CMK (cell line): Measurements from ENCODE around the gene NUMB.

Source experiments
- DNase-seq: peaks from one replicate; pipeline ENCODE4 v3.0.0-alpha.2; 2010; ENCODE audit warnings: low read depth

Gene NUMB

DNA sequence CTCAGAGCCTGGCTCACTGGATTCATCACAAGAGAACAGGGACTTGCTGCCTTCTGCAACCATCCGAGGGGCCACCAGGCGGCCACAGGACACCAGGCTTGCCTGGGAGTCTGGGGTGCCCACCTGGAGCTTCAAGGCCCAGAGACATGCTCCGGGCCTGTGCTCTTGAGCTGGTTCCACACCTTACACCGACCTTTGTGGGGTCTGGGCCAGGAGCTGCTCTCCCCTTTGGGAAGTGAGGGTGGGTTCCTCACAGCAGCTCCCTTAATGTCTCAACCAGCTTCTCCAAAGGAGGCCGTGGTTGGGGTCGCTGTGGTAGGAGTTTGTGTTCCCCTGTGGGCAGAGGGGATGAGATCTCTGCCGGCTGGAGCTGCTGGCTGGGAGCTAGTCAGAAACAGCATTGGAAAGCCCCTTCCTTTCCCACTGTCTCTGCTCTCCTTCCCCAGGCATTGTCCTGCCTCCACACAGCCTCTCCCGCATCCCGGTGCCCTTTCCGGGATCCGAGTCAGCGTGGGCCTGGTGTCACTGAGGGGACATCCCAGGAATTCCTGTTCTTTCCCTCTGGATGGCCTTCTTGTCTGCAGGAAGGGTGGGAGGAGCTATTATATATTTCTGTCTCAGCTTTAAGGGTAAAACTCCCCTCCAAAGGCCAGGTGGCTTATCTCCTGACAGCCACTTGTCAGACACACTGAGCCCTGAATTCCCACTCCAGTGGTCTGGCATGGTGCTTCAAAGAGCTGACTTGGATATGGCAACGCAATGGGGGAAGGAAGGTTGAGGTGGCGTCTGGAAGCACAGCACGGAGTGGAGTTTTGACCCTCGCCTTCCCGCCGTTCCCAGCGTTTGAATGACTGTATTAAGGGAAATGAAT, 226.1 kb downstream of the NUMB start:
- DNase-seq = no peak

DNA sequence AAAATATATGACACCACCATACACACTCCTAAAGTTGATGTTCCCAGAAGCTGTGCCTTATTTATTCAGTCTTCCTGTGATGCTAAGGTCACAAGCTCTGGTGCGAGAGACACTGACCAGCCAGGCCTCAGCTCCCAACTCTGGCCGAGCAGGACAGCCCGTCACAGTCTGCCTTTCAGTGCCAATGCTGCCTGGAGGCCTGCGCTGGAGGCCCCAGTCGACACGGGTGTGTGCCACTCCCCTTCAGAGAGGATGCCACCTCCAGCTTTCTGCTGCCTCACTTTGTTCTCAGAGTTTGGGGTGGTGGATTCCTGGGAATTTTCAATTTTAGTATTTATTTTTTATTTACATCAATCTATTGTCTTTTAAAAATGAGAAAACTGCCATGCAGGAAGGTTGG, 228.3 kb downstream of the NUMB start:
- no peak for DNase-seq

DNA sequence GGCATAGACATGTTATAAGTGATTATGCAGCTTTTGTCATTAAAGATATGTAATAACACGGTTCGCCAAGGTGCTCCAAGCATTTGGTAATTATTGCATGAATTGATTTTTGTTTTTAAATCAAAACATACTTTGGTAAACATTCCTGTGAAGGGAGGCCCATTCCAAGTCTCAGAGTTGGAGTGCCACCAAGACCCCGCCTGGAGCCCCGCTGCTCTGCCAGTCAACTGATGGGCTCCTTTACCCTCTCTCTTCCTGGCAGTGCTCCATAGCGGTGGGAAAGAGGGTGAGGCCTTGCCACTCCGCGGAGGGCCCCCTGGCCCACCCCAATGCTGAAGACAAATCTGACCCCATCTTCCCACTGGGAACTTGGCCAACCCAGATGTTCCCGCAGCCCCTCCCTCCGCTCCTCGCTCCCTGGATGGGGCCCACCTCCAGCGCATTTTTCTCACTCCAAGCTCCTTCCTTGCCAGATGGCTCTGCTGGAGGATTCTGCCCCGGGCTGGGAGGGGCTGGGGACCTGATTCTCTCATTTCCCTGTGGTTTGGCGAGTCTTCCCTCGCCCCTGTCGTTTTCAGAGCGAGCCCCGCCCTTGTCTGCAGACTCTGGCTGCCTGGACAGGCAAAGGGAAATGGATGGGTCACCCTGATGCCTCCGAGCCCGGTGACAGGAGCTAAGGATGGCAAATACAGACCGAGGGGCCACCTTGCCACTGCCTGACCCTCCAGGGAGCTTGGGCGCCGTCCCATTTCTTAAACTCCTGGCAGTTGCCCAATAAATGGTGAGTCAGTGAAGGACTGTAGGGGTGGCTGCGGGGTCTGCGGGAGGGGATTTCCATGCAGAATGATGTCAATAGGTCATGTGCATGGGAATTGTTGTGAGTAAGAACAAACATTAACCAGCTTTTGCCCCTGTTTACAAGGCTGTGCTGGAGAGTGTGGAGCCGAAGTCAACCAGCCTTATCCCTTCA, 230.2 kb downstream of the NUMB start:
- no peak for DNase-seq

DNA sequence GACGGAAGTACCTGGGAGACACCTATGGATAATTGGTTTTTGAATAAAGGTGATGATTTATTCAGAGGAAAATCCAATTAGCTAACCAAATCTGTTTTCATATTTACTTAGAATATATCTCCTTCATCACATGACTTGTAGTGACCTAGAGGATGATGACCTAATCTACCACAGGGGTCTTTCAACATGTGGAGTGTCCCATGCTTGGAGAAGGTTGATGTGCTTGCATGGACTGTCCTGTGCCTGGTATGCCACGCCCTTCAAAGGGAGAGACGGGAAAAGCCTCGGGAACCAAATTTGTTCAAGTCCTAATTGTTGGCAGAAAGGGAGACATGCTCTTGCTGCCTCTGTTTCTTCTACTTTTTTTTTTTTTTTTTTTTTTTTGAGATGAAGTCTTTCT, 232.8 kb downstream of the NUMB start:
- no peak for DNase-seq
